Ecto neural progenitor cell (in vitro differentiated cells): ENCODE measurements around the gene SYPL1.

Experiments used
- DNase-seq: peaks from one replicate; pipeline ENCODE4 v3.0.0-alpha.2; 2018; ENCODE audit warnings: low spot score

Gene SYPL1

GRCh38 chr7:106050002-106050745 is 61.9 kb downstream of the SYPL1 start:
- DNase-seq = no peak

GRCh38 chr7:106049139-106049752 is 62.9 kb downstream of the SYPL1 start:
- no peak for DNase-seq

GRCh38 chr7:106048706-106049020 is 63.4 kb downstream of the SYPL1 start:
- DNase-seq = no peak

- no peak for DNase-seq
These were observed 64.0 kb downstream of the SYPL1 start for GRCh38 chr7:106047818-106048705.

- DNase-seq = no peak
These were observed 64.9 kb downstream of the SYPL1 start for GRCh38 chr7:106047184-106047583.

DNA sequence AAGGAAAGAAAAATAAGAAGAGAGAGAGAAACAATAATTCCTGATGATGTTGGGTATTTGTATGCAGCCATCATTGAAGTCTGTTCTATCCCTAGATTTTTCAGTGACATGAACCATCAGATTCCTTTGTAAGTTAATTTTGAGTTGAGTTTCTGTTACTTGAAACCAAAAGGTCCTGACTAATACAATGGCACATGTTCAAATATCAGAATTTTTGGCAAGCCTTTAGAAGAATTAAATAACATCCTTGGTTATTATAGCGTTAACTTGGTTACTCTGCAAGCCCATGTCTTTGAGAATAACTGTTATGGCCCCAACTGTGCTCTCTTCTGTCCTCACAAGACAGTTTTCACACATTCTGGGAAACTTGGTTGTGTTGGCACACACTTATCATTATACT is 66.5 kb downstream of the SYPL1 start:
- DNase-seq = no peak

DNA sequence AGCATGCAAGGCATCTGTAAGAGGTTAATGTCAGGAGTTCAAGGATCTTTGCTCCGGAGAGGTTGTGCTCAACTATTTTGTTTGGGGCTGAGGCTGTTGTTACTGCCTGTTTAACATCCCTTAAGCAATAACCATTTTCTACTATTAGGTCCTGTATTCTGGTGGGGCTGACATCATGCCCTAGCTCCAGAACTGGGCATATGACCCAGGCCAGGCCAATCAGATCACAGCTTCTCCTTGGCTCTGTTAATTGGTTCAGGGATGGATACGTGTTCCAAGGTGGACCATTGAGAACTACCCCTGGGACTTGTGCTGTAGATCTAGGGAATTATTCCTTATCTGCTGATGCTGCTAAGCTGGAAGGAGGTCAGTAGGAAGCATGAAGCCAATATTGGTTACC is 67.0 kb downstream of the SYPL1 start:
- no peak for DNase-seq

GRCh38 chr7:106042196-106042611 is 69.9 kb downstream of the SYPL1 start:
- DNase-seq = no peak

- DNase-seq = peak; percentile 74
These were observed 70.9 kb downstream of the SYPL1 start for GRCh38 chr7:106041140-106041717.
